ENCODE data around the gene TMEM179B. TPM values are rescaled to one million over a fixed set of nuclear protein-coding genes. Genes with fewer than 3 reads are reported as not detected.
A peak's percentile ranks its signal among the peaks of the same experiment; 100 is the strongest.

The TMEM179B gene
- total RNA-seq, 1 donor from 2014 or later: 47.7 TPM

- H3K36me3 Mint-ChIP-seq (ENCODE audit: unreplicated experiment): peaks cover 49% of the 10 kb centered on the region
- H3K27me3 Mint-ChIP-seq (ENCODE audit: unreplicated experiment): no peaks in the 10 kb centered on the region
Observed at GRCh38 chr11:62801071-62801470, 13.9 kb downstream of the TMEM179B start.

GRCh38 chr11:62804310-62805075 lies 17.3 kb downstream of the TMEM179B start:
- H3K4me1 Mint-ChIP-seq (ENCODE audit: unreplicated experiment): peaks cover 24% of the 10 kb centered on the region
- H3K9me3 Mint-ChIP-seq (ENCODE audit: unreplicated experiment): no peaks in the 10 kb centered on the region
- no peak for TF ChIP-seq CTCF (IDR thresholded peaks at IDR 0.05)
- no peak for DNase-seq (ENCODE audit: extremely low spot score, unreplicated experiment)
- H3K27ac Mint-ChIP-seq (ENCODE audit: unreplicated experiment): peak overlapping the region; percentile 98
- no peaks in the 10 kb centered on the region for H3K27me3 Mint-ChIP-seq (ENCODE audit: unreplicated experiment)
- peaks cover 29% of the 10 kb centered on the region for H3K36me3 Mint-ChIP-seq (ENCODE audit: unreplicated experiment)
- H3K4me3 Mint-ChIP-seq (ENCODE audit: unreplicated experiment): peak overlapping the region; percentile 98

More at GRCh38 chr11:62801071-62801470, 13.9 kb downstream of the TMEM179B start:
- DNase-seq (ENCODE audit: extremely low spot score, unreplicated experiment): no peak
- no peaks in the 10 kb centered on the region for H3K9me3 Mint-ChIP-seq (ENCODE audit: unreplicated experiment)
- no peak overlapping the region for H3K4me3 Mint-ChIP-seq (ENCODE audit: unreplicated experiment)
- no peak for TF ChIP-seq CTCF (IDR thresholded peaks at IDR 0.05)
- no peak overlapping the region for H3K27ac Mint-ChIP-seq (ENCODE audit: unreplicated experiment)
- H3K4me1 Mint-ChIP-seq (ENCODE audit: unreplicated experiment): peaks cover 17% of the 10 kb centered on the region

- peaks cover 24% of the 10 kb centered on the region for H3K4me1 Mint-ChIP-seq (ENCODE audit: unreplicated experiment)
- no peaks in the 10 kb centered on the region for H3K9me3 Mint-ChIP-seq (ENCODE audit: unreplicated experiment)
- peak within 1 kb of the TSS; percentile 98 for H3K27ac Mint-ChIP-seq (ENCODE audit: unreplicated experiment)
- peaks cover 24% of the 10 kb centered on the region for H3K36me3 Mint-ChIP-seq (ENCODE audit: unreplicated experiment)
- DNase-seq (ENCODE audit: extremely low spot score, unreplicated experiment): peak; percentile 99
- peak; percentile 15 for TF ChIP-seq CTCF (IDR thresholded peaks at IDR 0.05)
- no peaks in the 10 kb centered on the region for H3K27me3 Mint-ChIP-seq (ENCODE audit: unreplicated experiment)
- peak within 1 kb of the TSS; percentile 98 for H3K4me3 Mint-ChIP-seq (ENCODE audit: unreplicated experiment)
Observed at GRCh38 chr11:62805076-62805892, 18.1 kb downstream of the TMEM179B start, which contains the start of gene NXF1. Gene NXF1, minus strand, starts transcription at chr11:62805440. Its CDS starts 84 bp downstream, at chr11:62805356.

GRCh38 chr11:62805961-62806441 lies 18.8 kb downstream of the TMEM179B start:
- DNase-seq (ENCODE audit: extremely low spot score, unreplicated experiment): no peak
- Mint-ChIP-seq H3K9me3 (ENCODE audit: unreplicated experiment) (no peaks in the 10 kb centered on the region), H3K36me3 (ENCODE audit: unreplicated experiment) (peaks cover 21% of the 10 kb centered on the region), H3K27me3 (ENCODE audit: unreplicated experiment) (no peaks in the 10 kb centered on the region), H3K27ac (ENCODE audit: unreplicated experiment) (peak overlapping the region; percentile 67), H3K4me3 (ENCODE audit: unreplicated experiment) (peak overlapping the region; percentile 98), H3K4me1 (ENCODE audit: unreplicated experiment) (peaks cover 24% of the 10 kb centered on the region)
- TF ChIP-seq CTCF (IDR thresholded peaks at IDR 0.05): no peak
